GM18505 (cell line): ENCODE results near the gene CCNJ.
A peak's percentile ranks its signal among the peaks of the same experiment; 100 is the strongest.
"Not testable (repeated sequence)": the region's sequence is repeated elsewhere in the genome, so short reads cannot be mapped to it uniquely, and the experiment has no call there.

Experiments
- ATAC-seq: cut with Tn5 transposase; IDR thresholded peaks from one replicate; pipeline ENCODE4 v1.9.1; 2021; ENCODE audit not compliant: unreplicated experiment
- POLR2A ChIP-seq: IDR thresholded peaks from 4 replicates; pipeline ENCODE4 v1.6.1; 2011; ENCODE audit warnings: borderline replicate concordance; ENCODE audit not compliant: insufficient read depth, insufficient read length; ENCODE audit errors: extremely low read depth

The CCNJ gene

DNA sequence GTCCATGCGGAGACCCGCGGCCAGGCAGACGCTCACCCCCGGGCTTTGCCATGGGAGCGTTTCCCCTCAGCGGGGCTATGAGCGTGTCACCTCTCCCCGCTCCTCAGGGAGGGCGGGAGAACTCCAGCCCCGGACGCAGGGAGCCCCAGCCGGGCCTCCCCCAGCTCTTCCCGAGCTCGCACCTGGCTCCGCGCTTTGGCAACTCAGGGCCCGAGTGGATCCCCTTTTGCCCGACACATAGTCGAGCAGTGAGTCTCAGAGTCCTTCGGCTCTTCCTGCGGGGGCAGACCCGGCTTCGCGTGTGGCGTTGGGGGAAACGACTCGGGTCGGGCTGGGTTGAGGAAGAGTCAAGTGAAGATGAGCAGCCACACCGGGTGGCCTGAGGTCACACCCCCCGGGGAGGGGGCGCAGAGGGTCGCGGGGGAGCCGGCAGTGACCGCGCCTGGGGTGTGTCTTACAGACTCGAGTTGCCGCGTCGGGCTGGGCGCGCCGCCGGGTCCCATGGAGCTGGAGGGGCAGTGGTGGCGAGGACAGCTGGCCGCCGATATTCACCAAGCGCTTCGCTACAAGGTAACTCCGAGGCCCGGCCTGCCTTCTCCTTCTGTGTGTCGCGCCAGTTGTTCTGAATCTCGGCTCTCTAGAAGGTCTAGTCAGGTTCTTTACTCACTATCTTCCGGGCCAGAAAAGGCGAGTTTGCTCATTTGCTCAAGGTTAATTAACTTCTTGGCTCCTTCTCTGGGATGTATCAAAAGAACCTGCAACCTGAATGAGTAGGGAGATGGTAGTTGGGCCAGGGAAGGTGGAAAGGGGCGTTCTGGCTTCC, 721 bp downstream of the CCNJ start:
- no peak for TF ChIP-seq POLR2A
- peak; percentile 30 for ATAC-seq

DNA sequence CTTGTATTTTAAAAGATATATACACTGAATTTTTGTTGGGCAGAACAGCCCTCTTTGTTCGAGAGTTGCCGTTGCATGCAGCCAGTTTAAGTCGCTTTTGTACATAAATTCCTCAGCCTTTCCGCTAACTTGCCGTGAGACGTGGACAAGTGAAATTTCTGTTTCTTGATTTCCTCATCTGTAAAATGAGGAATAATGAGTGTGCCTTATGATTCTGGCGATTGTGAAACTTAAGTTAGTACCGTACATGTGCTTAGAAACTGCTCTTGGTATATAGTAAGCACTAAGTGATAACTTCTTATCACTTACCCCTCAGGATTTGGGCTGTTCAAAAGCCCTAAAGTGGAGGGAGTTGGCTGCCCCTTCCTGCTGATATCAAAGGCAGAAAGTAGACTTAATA, 1.4 kb downstream of the CCNJ start:
- no peak for TF ChIP-seq POLR2A
- no peak for ATAC-seq

DNA sequence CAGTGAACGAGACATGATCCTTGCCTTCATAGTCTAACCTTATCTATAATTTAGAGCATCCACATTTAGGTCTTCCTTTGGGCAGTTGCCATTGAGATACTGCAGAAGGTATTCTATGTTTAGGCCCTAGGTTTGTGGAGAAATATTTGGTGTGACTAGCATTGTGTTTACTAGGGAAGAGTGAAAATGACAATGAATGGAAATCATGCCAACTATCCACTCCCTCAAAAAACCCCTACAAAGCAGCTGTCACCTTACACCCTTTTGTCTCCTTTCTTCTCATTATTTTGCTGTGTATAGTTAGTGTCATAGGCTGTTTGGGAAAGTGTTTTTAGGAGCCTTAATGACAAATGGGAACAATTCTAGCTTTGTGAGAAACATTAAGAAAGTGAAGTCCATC, 3.2 kb downstream of the CCNJ start:
- ATAC-seq = no peak
- no peak for TF ChIP-seq POLR2A

DNA sequence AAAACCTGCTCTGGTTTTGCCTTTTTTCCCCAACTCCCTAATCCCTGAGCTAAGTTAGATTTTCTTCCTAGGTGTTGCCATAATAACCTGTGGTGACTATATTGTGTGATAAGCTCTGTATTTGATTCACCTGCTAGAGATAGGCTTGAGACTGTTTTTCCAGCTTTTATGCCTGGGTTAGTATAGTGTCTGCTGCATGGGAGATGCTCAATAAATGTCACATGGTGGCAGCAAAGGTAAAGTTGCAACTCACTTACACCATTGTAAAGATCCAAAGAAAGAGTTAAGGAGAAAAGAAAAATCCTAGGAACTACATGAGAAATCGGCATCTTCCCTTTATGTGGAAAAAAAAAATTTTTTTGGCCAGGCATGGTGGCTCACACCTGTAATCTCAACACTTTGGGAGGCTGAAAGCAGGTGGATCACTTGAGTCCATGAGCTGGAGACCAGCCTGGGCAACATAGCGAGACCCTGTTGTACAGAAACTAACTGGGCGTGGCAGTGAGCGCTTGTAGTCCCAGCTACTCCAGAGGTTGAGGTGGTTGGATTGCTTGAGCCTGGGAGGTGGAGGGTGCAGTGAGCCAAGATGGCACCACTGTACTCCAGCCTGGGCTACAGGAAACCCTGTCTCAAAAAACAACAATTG, 3.7 kb downstream of the CCNJ start:
- ATAC-seq = no peak
- TF ChIP-seq POLR2A = no peak

DNA sequence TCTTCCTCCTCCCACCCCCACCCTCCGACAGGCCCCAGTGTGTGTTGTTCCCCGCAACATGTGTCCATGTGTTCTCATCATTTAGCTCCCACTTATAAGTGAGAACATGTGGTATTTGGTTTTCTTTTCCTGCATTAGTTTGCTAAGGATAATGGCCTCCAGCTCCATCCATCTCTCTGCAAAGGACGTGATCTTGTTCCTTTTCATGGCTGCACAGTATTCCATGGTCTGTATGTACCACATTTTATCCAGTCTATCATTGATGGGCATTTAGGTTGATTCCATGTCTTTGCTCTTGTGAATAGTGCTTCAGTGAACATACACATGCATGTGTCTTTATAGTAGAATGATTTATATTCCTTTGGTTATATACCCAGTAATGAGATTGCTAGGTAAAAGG, 4.5 kb downstream of the CCNJ start:
- not testable (repeated sequence) for ATAC-seq

DNA sequence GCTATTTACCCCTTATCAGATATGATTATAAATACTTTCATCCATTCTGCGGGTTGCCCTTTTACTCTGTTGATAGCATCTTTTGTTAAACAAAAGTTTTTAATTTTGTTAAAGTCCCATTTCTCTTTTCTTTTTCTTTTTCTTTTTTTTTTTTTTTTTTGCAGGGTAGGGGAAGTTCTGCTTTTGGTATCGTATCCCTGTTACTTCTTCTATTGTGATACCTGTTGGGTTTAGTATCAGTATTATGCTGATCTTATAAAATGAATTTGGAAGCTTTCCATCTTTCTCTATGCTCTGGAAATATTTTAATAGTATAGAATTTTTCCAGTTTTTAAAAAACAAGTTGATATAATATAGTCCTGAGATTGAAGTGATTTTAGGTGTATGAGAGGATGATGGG, 6.0 kb downstream of the CCNJ start:
- no peak for ATAC-seq
- TF ChIP-seq POLR2A = no peak

DNA sequence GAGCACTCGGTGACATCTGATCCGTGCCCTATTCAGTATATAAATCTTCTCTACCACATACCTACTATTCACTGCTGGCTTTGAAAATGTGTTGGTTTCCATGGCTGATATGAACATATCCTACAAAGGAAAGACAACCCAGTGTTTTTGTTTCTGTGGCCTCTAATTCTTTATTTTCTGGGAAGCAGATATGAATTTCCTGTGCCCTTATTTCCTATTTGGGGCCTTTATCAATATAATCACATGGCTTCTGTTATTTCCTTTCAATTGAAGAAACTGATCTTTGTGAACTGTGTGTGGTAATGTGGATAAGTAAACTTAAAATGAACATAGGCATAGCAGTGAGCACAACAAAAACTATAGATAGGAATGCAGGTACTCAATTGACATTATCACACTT, 10.6 kb downstream of the CCNJ start:
- ATAC-seq = no peak

DNA sequence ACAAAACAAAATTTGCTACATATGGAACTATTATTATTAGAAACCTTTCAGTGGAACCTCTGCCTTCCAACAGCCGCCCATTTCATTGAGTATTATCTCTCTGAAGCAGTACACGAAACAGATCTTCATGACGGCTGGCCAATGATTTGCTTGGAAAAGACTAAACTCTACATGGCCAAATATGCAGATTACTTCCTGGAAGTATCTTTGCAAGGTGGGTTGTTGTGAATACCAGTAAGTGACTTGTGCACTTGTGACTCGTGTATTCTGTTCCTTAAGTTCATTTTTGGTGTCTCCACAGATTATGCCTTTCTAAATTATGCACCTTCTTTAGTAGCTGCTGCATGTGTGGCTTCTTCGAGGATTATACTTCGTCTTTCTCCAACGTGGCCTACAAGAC, 13.4 kb downstream of the CCNJ start:
- TF ChIP-seq POLR2A = no peak
- ATAC-seq = no peak

More for the DNA sequence above, 10.6 kb downstream of the CCNJ start:
- TF ChIP-seq POLR2A = no peak

DNA sequence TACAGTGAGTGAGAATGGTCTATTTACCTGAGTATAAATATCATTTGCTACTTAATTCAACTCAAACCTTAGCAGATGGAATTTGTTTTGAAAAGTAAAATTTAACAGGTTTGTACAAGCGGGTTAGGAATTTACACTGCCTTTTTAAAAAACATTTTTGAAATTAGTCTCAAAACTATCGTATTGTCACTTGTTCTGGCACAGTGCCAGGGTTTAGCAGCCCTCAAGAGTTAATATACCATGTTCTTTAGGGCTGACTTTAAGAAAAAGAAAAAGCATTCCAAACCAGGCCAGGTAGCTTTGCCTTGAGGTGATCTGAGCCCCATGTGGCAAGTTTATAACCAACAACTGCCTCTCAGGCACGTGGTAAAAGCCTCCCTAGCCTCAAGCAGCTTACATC, 17.8 kb downstream of the CCNJ start:
- TF ChIP-seq POLR2A = no peak
- no peak for ATAC-seq

DNA sequence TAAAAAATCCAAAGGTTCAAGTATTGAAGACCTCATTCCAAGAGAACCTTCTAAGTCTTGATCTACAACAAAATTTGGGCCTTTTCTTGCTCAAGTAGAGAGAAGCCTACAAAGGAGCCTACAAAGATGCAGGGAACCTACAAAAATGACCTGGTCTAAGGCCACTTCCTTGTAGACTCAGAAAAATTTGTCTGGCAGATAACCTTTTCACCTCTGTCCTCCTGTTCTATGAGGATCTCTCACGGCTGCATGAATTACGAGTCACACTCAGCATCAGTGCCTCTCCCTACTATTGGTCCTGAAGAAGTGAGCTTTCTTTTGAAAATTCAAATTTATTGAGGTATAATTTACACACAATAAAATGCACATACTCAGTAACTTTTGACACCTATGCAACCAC, 29.3 kb downstream of the CCNJ start:
- ATAC-seq = no peak
- no peak for TF ChIP-seq POLR2A

DNA sequence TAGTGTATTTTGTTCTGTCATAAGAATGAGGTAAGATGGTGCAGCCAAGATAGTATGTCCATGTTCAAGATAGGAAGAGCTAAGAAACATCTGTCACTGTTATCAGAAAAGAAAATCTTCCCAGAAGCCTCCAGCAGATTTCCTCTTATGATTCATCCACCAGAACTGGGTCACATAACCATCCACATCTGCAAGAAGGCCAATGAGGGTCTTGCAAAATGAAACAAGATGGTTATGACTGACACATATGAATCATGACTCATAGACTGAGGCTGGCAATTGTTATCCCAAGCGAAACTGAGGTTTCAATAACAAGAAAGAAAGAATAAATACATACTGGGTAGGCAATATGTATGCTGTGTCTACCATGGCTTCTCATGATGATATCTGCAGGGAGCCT, 30.3 kb downstream of the CCNJ start:
- no peak for ATAC-seq
- no peak for TF ChIP-seq POLR2A

DNA sequence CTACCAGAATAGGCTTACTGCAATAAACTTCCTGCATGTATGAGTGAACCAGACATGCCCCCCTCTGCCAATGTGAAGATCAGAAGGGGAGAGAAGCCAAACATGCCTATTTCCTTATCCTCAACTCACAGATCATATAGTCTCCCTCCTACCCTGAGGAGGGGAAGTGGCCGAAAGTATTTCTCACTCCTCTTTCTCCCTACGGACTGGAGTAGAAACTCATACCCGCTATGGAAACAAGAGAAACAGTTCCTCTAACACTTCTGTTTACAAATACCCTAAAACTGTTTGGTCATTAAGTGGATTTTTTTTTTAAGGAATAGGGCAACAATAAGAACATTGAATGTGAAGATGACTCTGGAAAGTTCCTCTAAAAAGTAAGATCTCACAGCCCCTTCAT, 31.4 kb downstream of the CCNJ start:
- ATAC-seq = no peak
- no peak for TF ChIP-seq POLR2A

DNA sequence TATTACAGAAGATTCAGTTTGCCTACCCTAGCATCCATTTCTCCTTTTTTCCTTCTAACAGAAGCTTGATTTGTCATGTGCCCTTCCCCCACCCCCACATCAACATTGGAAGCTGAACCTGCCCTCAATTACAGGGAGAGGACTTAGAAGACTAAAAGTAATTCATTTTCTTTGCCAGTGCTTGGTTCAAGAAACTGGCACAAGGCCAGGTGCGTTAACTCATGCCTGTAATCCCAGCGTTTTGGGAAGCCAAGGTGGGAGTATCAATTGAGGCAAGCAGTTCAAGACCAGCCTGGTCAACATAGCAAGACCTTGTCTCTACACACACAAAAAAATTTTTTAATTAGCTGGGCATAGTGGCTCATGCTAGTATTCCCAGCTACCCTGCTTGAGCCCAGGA, 32.6 kb downstream of the CCNJ start:
- TF ChIP-seq POLR2A = no peak
- ATAC-seq = no peak

DNA sequence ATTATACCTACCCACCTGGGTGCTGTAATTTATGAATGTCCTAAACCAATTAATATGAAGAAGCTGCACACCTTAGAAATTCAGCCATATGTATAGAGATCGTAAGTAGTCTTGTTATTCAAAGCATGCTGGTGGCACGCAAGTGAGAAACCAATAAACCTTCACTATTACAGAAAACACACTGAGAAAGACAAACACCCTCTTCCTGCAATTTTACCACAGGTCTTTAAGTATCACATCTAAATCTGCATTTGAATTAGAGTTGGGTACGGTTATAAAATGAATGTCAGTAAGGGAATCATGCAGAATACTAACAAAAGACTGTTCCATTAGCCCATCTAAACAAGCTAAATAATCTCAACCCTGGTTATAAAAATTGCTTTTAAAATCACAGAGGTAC, 33.8 kb downstream of the CCNJ start:
- no peak for TF ChIP-seq POLR2A
- no peak for ATAC-seq
